ENCODE measurements around the gene BRIP1. TPM values are rescaled to one million over a fixed set of nuclear protein-coding genes. Genes with fewer than 3 reads are reported as not detected.

Gene BRIP1
- total RNA-seq, 1 donor from 2014 or later = 18.9 TPM

DNA sequence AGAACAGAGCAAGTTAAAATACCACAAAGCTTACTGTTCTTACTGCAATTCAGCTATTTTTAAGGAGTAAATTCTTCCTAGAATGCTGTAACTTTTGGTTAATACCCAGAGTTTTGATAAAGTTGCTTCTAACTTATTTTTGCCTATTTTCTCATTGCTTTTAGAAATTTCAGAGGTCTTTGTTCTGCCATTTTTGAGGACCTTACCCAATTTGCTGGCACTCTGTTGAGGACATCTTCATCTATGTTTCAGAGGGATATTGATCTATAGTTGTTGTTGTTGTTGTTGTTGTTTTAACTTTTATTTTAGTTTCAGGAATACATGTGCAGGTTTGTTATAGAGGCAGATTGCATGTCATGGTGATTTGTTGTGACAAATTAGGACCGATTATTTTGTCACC lies 161.3 kb downstream of the BRIP1 start:
- TF ChIP-seq CTCF (conservative IDR thresholded peaks at IDR 0.05) = no peak
- H3K27ac Mint-ChIP-seq = no peak overlapping the region
- no peaks in the 10 kb centered on the region for H3K4me1 Mint-ChIP-seq (ENCODE audit: unreplicated experiment)
- DNase-seq (ENCODE audit: extremely low spot score, unreplicated experiment) = no peak
- peaks cover 28% of the 10 kb centered on the region for H3K9me3 Mint-ChIP-seq
- peaks cover 35% of the 10 kb centered on the region for H3K36me3 Mint-ChIP-seq
- no peaks in the 10 kb centered on the region for H3K27me3 Mint-ChIP-seq
- H3K4me3 Mint-ChIP-seq = no peak overlapping the region

GRCh38 chr17:61701334-61701733 lies 162.0 kb downstream of the BRIP1 start:
- no peak for TF ChIP-seq CTCF (conservative IDR thresholded peaks at IDR 0.05)
- no peak overlapping the region for H3K4me3 Mint-ChIP-seq
- no peak overlapping the region for H3K27ac Mint-ChIP-seq
- no peak for DNase-seq (ENCODE audit: extremely low spot score, unreplicated experiment)
- H3K36me3 Mint-ChIP-seq = peaks cover 35% of the 10 kb centered on the region
- peaks cover 28% of the 10 kb centered on the region for H3K9me3 Mint-ChIP-seq
- H3K4me1 Mint-ChIP-seq (ENCODE audit: unreplicated experiment) = no peaks in the 10 kb centered on the region
- no peaks in the 10 kb centered on the region for H3K27me3 Mint-ChIP-seq

- H3K36me3 Mint-ChIP-seq = peaks cover 36% of the 10 kb centered on the region
- H3K4me3 Mint-ChIP-seq = no peak overlapping the region
- no peaks in the 10 kb centered on the region for H3K4me1 Mint-ChIP-seq (ENCODE audit: unreplicated experiment)
- peaks cover 24% of the 10 kb centered on the region for H3K9me3 Mint-ChIP-seq
- no peak for TF ChIP-seq CTCF (conservative IDR thresholded peaks at IDR 0.05)
- H3K27ac Mint-ChIP-seq = no peak overlapping the region
- DNase-seq (ENCODE audit: extremely low spot score, unreplicated experiment) = no peak
- no peaks in the 10 kb centered on the region for H3K27me3 Mint-ChIP-seq
These were observed 163.1 kb downstream of the BRIP1 start for GRCh38 chr17:61700252-61700651.

GRCh38 chr17:61699694-61700093 lies 163.6 kb downstream of the BRIP1 start:
- Mint-ChIP-seq H3K27ac (no peak overlapping the region), H3K4me1 (ENCODE audit: unreplicated experiment) (no peaks in the 10 kb centered on the region), H3K9me3 (peaks cover 24% of the 10 kb centered on the region), H3K36me3 (peaks cover 37% of the 10 kb centered on the region), H3K27me3 (no peaks in the 10 kb centered on the region), H3K4me3 (no peak overlapping the region)
- TF ChIP-seq CTCF (conservative IDR thresholded peaks at IDR 0.05) = no peak
- no peak for DNase-seq (ENCODE audit: extremely low spot score, unreplicated experiment)

DNA sequence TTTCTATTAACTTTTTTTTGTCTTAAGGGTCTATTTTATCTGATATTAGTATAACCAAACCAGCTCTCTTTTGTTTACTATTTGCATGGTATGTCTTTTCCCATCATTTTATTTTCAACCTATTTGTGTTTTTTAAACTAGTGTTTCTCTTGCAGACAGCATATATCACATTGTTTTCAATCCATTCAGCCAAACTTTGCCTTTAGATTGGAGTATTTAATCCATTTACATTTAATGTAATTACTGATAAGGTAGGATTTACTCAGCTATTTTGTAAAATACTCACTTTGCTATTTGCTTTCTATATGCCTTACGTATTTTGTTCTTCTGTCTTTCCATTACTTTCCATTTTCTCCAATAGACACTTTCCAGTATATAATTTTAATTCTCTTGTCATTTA lies 164.3 kb downstream of the BRIP1 start:
- no peak overlapping the region for H3K27ac Mint-ChIP-seq
- peaks cover 38% of the 10 kb centered on the region for H3K36me3 Mint-ChIP-seq
- no peaks in the 10 kb centered on the region for H3K27me3 Mint-ChIP-seq
- H3K4me3 Mint-ChIP-seq = no peak overlapping the region
- no peak for DNase-seq (ENCODE audit: extremely low spot score, unreplicated experiment)
- peaks cover 24% of the 10 kb centered on the region for H3K9me3 Mint-ChIP-seq
- TF ChIP-seq CTCF (conservative IDR thresholded peaks at IDR 0.05) = no peak
- no peaks in the 10 kb centered on the region for H3K4me1 Mint-ChIP-seq (ENCODE audit: unreplicated experiment)

GRCh38 chr17:61698244-61698643 lies 165.1 kb downstream of the BRIP1 start:
- Mint-ChIP-seq H3K4me1 (ENCODE audit: unreplicated experiment) (no peaks in the 10 kb centered on the region), H3K27me3 (no peaks in the 10 kb centered on the region), H3K4me3 (no peak overlapping the region), H3K36me3 (peaks cover 31% of the 10 kb centered on the region), H3K9me3 (peaks cover 20% of the 10 kb centered on the region), H3K27ac (no peak overlapping the region)
- no peak for DNase-seq (ENCODE audit: extremely low spot score, unreplicated experiment)
- no peak for TF ChIP-seq CTCF (conservative IDR thresholded peaks at IDR 0.05)
